ENCODE data around the gene CAPN9.
"Not testable (repeated sequence)": the region's sequence is repeated elsewhere in the genome, so short reads cannot be mapped to it uniquely, and the experiment has no call there.

Gene CAPN9

DNA sequence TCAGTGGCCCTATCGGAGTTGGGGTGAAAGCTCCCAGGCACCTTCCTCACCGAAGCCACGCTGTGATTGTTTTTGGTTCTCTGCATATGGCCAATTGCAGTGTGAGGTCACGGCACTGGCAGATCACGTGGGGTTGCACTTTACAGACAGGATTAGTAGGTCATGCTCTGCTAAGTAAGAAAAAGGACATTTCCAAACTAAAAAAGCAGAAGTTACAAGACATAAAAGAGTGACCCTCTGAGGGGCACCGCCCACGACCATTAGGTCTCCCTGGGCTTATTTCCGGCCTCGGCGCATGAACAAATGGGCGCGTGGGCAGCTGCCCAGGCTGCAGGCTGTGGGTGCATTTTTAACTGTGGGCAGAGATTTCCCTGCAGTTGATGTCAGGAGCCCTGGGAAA, 2.0 kb downstream of the CAPN9 start:
- FAIRE-seq: no peak

GRCh38 chr1:230749635-230750034, 2.4 kb downstream of the CAPN9 start:
- no peak for FAIRE-seq

GRCh38 chr1:230750576-230750975, 3.4 kb downstream of the CAPN9 start:
- FAIRE-seq: no peak

DNA sequence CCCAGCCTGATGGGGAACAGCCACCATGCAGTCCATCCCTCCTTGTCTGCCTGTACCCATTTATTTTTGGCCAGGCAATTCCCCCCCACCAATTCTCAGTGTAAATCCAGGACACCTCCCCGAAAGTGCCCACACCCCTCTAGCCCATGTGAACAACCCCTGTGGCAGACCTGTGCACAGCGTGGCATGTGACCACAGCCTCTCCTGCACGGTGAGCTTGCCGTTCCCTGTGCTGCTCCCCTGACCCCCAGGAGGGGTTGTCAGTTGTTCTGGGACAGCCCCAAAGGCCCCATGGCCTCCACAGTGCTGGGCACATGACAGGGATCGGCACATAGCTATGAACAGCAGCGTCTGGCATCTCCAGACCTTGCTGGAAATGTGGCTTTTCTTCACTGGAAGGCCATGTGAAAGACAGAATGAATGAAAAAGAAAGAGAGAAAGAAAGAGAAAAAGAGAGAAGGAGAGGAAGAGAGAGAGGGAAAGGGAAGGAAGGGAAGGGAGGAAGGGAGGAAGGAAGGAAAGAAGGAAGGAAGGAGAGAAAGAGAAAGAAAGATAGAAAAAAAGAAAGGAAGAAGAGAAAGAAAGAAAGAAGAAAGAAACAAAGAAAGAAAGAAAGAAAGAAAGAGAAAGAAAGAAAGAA, 3.9 kb downstream of the CAPN9 start:
- FAIRE-seq: no peak

- FAIRE-seq: no peak
Observed at GRCh38 chr1:230752407-230752806, 5.2 kb downstream of the CAPN9 start.

GRCh38 chr1:230753191-230753585, 6.0 kb downstream of the CAPN9 start:
- FAIRE-seq: no peak

DNA sequence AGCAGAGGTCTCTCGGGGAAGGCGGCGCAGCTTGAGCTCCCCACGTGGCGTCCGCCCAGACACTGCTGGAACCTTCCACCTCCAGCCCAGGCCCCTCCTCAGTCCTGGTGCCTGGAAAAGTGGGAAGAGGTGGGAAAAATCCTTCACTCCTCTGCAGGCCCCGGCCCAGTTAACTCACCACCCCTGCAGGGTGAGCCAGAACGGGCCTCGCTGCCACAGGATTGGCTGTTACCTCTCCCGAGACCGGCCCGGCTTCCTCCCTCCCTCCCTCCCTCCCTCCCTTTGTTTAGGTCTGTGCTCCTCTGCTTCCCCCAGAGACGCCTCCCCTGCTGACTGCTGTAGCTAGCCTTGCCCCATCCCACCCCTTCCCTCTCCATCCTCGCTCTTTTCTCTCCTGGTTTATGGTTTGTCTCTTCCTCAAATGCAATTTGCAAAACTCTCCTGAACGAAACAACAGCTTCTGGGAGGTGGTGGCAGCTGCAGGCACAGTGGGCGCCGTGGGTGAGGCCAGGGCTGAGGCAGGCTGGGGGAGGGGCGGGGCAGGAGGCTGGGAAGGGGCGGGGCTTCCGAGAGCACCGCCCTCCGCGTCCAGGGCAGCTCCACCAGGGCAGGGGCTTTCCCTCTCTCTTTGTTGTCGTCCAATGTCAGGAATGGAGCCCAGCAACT, 6.5 kb downstream of the CAPN9 start:
- no peak for FAIRE-seq

DNA sequence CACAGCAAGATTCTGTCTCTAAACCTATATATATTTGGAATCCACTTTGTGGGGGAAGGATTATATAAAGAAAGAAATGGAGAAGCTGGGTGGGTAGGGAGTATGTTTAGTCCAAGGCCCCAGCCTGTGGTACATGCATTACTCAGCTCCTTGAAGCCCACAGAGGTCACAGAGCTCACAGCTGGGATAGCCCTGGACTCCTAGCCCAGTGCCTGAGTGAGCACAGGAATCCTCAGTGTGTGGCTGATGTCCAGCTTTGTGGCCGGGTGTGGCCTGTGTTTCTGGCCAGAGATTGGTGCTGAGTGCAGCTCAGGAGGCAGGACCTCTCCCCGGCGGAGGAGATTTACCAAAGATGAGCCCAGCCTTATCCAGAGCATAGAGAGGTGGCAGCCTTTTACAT, 7.6 kb downstream of the CAPN9 start:
- FAIRE-seq: no peak

DNA sequence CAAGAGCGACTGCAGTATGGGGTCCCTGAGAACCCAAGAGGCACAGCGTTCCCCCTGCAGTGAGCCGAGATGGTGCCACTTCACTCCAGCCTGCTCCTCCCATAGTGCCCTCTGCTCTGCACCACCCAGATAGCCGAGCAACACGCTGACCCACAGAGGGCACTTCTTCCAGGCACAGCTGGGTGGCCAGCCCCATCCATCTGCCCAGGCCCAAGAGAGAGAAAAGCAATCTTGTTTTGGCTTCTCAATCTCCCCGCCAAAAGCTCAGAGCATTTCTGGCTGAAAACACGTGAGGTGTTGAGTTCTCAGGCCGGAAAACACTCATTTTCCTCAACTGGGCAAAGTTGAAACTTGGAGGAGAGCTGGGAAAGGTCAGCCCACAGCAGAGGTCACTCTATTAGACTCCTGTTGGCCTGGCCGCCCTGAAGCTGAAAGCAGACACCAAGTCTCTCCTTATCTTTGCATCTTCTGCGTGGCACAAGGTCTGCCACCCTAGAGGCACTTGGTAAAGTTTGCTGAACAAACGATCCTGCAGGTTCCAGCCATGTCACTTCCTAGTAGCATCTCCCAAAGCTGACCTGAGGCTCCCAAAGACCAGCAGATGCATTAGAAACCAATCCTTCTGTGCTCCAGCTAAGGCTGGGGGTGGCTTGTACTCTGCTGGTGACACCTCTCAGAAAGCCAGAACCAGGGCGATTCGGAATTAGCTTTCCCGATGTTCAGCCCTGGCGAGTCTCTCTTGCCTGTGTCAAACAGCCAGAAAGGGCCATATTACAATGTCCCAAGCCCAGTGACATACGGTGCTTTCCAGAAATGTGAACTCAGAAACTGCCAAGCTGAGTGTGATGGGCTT, 10.9 kb downstream of the CAPN9 start:
- FAIRE-seq: no peak

GRCh38 chr1:230758709-230759368, 11.7 kb downstream of the CAPN9 start:
- peak; percentile 80 for FAIRE-seq

DNA sequence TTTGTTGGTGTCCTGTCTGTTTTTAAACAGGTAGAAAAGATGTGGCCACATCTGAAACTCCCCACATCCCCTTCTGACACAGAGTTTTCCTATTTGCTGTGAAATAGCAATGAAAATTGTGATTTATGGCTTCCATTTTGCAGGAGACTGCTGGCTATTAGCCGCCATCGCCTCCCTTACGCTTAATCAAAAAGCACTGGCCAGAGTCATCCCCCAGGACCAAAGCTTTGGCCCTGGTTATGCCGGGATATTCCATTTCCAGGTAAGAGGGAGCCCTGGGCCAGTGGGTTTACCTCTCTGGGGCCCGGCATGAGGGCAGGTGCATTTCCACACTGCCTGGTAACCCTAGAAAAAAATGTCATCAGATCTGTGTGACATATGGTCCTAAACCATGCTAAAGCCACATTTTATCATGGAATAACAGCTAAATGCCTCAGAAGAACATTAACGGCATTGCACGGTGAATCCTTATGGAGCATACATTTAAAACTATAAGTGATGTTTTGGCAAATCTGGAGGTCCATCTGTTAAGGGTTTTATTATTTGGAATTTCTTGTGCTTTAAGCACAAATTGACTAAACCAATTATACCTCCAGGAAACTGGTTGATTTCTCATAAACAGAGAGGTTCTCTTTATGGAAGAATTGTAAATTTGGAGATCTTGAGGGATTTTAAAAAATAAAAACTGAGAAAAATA, 12.3 kb downstream of the CAPN9 start:
- no peak for FAIRE-seq

DNA sequence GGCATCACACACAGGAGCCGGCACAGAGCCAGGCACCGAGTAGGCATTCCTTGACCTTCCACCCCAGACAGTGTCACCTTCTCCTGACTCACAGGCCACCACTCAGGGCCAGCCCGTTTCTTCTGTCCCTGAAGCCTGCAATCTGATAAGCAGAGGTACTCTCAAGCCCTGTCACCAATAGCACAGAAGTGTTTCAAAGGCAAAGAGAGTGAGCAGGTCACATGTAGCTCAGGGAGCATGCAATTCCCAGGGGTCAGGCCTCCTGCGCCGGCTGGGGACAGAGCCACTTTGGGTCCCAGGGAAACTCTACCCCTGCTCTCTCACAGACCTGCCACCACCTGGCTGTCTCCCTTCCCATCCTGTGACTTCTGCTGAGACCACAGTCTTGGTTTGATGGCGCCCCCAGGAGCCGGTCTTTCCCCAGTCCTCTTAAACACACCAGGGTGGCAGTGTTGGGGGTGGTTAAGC, 13.2 kb downstream of the CAPN9 start:
- no peak for FAIRE-seq

GRCh38 chr1:230761443-230762167, 14.4 kb downstream of the CAPN9 start:
- FAIRE-seq: no peak

- FAIRE-seq: no peak
Observed at GRCh38 chr1:230763927-230764591, 16.9 kb downstream of the CAPN9 start.

DNA sequence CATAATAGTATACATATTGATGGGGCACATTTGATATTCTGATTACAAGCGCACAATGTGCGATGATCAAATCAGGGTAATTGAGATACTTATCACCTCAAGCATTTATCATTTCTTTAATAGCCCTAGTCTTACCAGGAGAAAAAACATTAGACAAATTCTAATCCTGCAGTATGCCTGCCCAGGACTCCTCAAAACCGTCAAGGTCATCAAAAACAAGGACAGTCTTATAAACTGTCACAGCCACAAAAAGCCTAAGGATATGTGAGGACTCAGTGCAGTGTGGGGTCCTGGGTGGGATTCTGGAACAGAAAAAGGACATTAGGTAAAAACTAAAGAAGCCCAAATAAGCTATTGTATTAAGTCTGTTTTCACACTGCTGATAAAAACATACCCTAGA, 19.1 kb downstream of the CAPN9 start:
- FAIRE-seq: no peak

DNA sequence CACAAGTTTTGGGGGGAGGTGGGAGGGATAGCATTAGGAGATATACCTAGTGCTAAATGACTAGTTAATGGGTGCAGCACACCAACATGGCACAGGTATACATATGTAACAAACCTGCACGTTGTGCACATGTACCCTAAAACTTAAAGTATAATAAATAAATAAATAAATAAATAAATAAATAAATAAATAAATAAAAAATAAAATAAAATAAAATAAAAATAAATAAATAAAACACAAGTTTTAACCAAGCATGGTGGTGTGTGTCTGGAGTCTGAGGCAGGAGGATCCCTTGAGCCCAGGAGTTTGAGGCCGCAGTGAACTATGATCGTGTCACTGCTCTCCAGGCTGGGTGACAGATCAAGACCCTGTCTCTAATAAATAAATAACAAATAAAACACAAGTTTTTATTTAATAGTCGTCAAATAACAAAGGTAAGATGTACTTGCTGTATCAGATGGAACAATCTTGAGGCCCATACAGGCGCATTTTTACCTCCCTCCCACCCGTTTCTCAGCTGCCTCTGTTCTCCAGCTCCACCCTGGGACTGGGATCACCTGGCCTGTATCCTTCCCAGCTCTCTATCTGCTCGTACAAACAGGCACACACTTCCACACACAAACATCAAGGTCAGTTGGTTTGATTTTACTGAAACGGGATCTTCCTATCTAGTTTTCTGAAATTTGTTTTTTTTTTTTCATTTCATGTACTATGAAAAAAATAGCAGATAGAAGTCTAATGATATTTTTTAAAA, 20.8 kb downstream of the CAPN9 start:
- not testable (repeated sequence) for FAIRE-seq

GRCh38 chr1:230768903-230769570, 21.8 kb downstream of the CAPN9 start:
- peak; percentile 48 for FAIRE-seq

DNA sequence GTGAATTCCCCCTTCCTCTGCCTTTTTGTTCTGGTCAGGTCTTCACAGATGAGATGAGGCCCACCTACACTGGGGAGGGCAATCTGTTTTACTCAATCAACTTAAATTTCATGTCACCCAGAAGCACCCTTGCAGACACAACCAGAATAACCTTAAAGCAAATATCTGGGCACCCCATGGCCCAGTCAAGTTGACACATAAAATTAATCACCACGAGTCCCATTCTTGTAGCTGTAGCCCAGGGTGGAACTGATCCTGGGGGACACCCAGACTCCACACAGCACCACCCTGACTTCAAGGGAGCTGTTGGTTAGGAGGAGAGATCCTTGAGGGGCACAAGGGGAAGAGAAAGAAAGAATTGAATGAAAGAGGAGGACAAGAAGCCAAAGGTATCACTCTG, 23.1 kb downstream of the CAPN9 start:
- no peak for FAIRE-seq

DNA sequence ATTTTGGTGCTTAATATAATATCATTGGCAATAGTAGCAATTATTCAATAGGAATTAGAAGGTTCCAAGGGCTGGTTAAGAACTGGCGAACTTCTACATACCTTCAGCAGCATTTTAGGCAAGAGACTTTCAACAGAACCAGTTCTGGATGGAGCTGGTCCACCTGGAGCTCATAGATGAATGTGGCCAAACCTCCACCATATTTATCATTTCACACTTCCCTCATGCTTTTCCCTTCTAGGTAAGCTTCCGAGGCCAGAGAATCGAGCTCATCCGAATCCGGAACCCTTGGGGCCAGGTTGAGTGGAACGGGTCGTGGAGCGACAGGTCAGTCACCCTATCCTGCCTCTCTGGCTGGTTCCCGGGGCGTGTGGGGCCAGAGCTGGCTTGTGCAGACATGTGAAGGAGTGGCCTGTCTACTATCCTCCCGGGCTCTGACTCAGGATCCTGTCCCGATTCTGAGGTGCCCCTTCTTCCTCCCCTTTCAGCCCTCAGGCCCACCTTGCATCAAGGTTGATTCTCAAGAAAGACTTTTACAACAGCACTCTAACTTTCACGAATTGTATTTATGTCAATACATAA, 24.7 kb downstream of the CAPN9 start:
- no peak for FAIRE-seq

All from endometrium (tissue), 2 donors.